ENCODE data around the gene SLC25A31. TPM values are rescaled to one million over a fixed set of nuclear protein-coding genes. Genes with fewer than 3 reads are reported as not detected.

The SLC25A31 gene
- total RNA-seq, 4 donors from 2014 or later, result not detected

DNA sequence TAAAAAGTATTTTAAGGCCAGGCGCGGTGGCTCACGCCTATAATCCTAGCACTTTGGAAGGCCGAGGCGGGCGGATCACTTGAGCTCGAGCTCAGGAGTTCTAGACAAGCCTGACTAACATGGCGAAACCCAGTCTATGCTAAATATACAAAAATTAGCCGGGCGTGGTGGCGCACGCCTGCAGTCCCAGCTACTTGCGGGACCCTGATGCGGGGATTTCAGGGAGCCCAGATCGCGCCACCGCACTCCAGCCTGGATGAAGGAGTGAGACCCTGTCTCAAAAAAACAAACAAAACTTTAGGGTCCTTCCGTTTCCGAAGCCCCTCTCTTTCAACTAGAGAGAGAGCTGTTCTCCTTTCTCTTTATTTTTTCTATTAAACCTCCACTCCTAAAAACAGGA, 1.2 kb downstream of the SLC25A31 start:
- ATAC-seq (ENCODE audit: low FRiP score), result no peak
- no peak for DNase-seq (ENCODE audit: low spot score)
- TF ChIP-seq, protein P1, sequence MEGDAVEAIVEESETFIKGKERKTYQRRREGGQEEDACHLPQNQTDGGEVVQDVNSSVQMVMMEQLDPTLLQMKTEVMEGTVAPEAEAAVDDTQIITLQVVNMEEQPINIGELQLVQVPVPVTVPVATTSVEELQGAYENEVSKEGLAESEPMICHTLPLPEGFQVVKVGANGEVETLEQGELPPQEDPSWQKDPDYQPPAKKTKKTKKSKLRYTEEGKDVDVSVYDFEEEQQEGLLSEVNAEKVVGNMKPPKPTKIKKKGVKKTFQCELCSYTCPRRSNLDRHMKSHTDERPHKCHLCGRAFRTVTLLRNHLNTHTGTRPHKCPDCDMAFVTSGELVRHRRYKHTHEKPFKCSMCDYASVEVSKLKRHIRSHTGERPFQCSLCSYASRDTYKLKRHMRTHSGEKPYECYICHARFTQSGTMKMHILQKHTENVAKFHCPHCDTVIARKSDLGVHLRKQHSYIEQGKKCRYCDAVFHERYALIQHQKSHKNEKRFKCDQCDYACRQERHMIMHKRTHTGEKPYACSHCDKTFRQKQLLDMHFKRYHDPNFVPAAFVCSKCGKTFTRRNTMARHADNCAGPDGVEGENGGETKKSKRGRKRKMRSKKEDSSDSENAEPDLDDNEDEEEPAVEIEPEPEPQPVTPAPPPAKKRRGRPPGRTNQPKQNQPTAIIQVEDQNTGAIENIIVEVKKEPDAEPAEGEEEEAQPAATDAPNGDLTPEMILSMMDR (IDR thresholded peaks at IDR 0.05), result no peak

DNA sequence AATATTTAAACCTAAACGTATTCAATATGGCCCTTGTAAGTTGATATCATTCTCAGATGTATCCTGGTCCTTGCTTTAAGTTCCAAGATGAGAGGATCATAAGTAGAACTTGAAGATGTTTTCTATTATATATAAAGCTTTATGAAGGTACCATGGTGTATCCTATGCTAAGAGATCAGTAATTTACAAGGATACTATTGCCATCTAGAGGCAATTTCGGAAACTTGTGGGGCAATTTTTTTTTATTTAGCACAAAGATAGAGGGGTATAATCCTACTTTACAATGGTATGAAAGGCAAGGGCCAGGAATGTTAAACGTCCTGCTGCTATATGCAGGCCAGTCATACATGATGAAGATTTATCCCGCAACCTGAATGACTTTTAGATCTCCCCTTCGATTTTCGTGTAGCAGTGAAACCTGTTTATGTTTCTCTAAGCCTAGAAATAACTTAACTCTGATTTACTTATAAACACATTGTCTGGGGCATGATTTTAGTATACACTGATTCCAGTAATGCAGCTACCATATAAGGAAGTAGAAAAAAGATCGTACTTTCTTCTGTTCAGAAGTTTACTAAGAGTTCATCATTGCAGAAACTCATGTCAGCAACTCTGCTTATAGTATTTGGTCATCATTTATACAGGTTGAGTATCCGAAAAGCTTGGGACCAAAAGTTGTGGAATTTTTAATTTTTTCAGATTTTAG, 2.6 kb downstream of the SLC25A31 start:
- ATAC-seq (ENCODE audit: low FRiP score) (no peak), DNase-seq (ENCODE audit: low spot score) (no peak)
- TF ChIP-seq, protein P1 (IDR thresholded peaks at IDR 0.05), result no peak

DNA sequence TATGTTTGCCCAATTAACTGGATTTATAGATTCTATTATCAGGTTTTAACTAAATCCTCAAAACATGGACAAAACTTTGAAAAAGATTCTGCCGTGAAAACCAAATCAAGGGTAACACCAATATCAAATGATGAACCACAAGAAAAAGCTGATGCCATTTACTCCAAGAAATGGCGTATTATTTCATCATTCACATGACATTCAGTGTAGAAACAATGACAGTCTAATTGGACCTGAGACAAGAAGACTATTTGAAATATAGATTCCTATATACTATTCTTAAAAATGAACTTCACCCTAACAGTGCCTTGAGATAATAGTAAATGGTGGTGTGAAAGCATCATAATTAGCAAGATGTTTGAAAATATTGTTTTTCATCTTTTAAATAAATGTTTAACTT, 4.8 kb downstream of the SLC25A31 start:
- TF ChIP-seq, protein P1 (IDR thresholded peaks at IDR 0.05), result no peak
- ATAC-seq (ENCODE audit: low FRiP score), result no peak
- DNase-seq (ENCODE audit: low spot score), result no peak

DNA sequence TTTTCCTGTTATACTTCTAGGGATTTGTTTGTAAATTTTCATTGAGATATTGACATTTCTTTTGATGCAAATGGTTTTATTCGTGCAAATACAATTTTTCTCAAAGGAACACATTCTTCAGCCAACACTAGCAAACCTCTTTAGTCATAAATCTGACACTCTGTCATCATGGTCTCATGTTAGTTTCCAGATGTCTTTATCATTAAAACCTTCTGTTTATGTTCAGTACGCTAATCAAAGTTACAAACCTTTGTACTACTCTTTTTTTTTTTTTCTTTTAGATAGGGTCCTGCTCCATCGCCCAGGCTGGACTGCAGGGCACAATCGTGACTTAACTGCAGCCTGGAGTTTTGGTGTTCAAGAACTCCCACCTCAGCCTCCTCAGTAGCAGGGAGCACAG, 7.1 kb downstream of the SLC25A31 start:
- DNase-seq (ENCODE audit: low spot score) (no peak), ATAC-seq (ENCODE audit: low FRiP score) (no peak)

DNA sequence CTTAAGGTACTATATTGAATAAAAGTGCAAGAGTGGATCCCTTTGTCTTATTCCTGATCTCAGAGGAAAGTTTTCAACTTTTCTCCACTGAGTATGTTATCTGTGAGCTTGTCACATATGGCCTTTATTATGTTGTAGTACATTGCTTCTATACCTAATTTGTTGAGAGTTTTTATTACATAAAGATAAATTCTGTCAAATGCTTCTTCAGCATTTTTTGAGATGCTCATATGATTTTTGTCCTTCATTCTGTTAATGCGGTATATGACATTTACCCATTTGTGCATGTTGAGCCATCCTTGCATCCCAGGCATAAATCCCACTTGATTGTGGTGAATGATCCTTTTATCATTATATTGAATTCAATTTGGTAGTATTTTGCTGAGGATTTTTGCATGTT, 11.0 kb downstream of the SLC25A31 start:
- no peak for DNase-seq (ENCODE audit: low spot score)
- ATAC-seq (ENCODE audit: low FRiP score), result no peak
- TF ChIP-seq, protein P1 (IDR thresholded peaks at IDR 0.05), result no peak

More for the DNA sequence above, 7.1 kb downstream of the SLC25A31 start:
- TF ChIP-seq, protein P1 (IDR thresholded peaks at IDR 0.05), result no peak

DNA sequence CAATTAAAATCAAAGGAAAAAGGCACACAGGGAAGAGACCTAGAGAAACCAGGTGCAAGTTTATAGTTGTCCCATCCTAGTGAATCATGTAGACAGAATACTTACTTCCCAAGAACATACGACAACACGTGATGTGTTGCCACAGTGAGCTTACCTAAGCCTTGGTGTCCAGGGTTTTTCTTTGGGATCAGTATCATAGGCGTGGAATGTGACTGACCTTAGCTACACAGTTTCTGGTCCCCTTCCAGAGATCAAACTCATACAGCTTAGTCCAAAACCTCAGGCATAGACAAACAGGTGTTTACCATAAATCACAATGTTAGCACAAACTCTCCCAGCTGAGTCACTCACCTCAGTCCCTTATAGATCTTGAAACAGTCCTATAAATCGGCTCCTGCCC, 17.7 kb downstream of the SLC25A31 start:
- TF ChIP-seq, protein P1 (IDR thresholded peaks at IDR 0.05), result no peak
- ATAC-seq (ENCODE audit: low FRiP score) (no peak), DNase-seq (ENCODE audit: low spot score) (no peak)

DNA sequence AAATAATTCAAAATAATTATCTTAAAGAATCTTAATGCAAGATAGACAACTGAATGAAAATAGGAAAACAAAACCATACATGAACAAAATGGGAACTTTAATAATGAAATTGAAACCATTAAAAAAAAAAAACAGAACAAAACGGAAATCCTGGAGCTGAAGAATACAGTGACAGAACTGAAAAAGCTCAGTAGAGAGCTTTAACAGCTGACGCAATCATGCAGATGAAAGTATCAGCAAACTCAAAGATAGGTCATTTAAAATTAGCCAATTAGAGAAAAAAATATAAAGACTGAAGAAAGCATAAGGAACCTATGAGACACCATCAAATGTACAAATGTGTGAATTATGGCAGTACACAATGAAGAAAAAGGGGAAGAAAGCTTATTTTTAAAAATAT, 18.8 kb downstream of the SLC25A31 start:
- no peak for ATAC-seq (ENCODE audit: low FRiP score)
- TF ChIP-seq, protein P1 (IDR thresholded peaks at IDR 0.05), result no peak
- DNase-seq (ENCODE audit: low spot score), result no peak
